Bronchial epithelial cell (primary cell): ENCODE results near the gene AKAP6. TPM values are rescaled to one million over a fixed set of nuclear protein-coding genes. Genes with fewer than 3 reads are reported as not detected.

ENCODE experiments used
- DNase-seq: peaks from one replicate; pipeline ENCODE4 v3.0.0-alpha.2; 2010; ENCODE audit warnings: low read depth
- FAIRE-seq: peaks from 2 replicates; lab custom pipeline; 2011; peaks lifted over from hg19 to GRCh38; lab: Jason Lieb, UNC
- H3K27me3 ChIP-seq: 2 replicates; pipeline ENCODE4 v1.5.1; 2011; ENCODE audit warnings: low read length; ENCODE audit not compliant: control insufficient read depth, insufficient read depth
- H3K36me3 ChIP-seq: 2 replicates; pipeline ENCODE4 v1.5.1; 2011; ENCODE audit warnings: low read length; ENCODE audit not compliant: control insufficient read depth, insufficient read depth
- H3K4me3 ChIP-seq: 2 replicates; pipeline ENCODE4 v1.5.1; 2011; ENCODE audit warnings: mild to moderate bottlenecking, low read depth, low read length, control low read depth
- total RNA-seq: library from RNA; depleted of rRNA; stranded (reverse); fragments of >200 nt; gene quantifications from 2 replicates; pipeline ENCODE4 v1.2.1, GENCODE V29; 2014
- TF ChIP-seq, protein P1 (sequence below): IDR thresholded peaks from 2 replicates; pipeline ENCODE4 v1.5.1; 2011; ENCODE audit warnings: mild to moderate bottlenecking, moderate library complexity, low read length, control low read depth, inconsistent platforms; ENCODE audit not compliant: insufficient read depth, severe bottlenecking

Gene AKAP6
- total RNA-seq, 1 donor from 2014 or later: 4.2 TPM

DNA sequence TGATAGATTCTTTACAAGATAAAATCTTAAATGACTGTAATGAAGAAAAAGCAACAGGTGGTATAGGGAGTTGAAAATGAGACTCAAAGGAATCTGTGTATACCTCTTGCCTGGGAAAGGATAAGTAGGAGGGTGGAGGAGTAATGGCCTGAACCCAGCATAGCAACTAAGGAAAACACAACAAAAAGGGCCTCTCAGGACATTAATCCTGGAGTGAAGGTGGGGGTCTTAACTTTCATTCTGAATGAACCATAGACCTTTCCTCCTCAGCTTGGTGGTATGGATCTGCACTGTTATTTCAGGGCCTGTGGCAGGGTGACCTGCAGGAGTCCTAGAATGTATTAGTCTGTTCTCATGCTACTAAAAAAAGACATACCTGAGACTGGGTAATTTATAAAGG is 185.6 kb downstream of the AKAP6 start:
- DNase-seq (no peak), FAIRE-seq (no peak)
- H3K36me3 ChIP-seq: no peaks in the 10 kb centered on the region
- no peak overlapping the region for H3K4me3 ChIP-seq
- TF ChIP-seq, protein P1, sequence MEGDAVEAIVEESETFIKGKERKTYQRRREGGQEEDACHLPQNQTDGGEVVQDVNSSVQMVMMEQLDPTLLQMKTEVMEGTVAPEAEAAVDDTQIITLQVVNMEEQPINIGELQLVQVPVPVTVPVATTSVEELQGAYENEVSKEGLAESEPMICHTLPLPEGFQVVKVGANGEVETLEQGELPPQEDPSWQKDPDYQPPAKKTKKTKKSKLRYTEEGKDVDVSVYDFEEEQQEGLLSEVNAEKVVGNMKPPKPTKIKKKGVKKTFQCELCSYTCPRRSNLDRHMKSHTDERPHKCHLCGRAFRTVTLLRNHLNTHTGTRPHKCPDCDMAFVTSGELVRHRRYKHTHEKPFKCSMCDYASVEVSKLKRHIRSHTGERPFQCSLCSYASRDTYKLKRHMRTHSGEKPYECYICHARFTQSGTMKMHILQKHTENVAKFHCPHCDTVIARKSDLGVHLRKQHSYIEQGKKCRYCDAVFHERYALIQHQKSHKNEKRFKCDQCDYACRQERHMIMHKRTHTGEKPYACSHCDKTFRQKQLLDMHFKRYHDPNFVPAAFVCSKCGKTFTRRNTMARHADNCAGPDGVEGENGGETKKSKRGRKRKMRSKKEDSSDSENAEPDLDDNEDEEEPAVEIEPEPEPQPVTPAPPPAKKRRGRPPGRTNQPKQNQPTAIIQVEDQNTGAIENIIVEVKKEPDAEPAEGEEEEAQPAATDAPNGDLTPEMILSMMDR: no peak
- no peaks in the 10 kb centered on the region for H3K27me3 ChIP-seq

DNA sequence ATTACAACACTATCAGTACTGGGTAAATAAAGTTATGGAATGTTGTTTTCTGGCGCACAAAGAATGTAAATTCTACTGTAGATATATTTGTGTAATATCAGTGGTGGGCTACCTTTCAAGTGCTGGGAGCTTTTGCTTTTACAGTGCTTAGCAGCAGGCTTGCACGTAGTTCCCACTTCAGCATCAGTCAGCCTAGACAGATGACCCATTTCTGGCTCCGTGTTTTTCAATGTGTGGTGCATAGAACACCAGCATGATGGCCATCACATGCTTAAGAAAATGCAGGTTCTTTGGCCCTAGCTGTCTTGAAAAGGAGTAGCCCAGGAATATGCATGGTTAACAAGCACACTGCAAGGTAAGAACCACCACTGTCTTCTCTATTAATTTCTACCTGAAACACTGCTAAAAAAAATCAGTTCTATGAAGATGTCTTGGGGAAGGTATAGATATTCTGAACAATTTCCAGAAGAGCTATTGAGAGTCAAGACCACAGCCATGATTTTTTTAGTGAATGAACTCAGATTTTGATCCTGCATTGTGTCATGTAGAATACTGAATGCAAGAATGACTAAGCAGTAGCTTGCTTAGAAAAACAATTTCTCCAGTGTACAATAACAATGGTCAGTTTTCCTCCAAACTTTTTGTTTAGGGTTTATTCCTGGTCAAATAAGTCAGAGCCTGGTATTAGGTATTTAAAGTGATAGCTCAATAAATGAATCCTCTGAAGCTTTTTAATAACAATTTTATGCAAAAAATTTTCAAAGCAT is 195.7 kb downstream of the AKAP6 start:
- no peak for DNase-seq
- no peak for FAIRE-seq
- TF ChIP-seq, protein P1: no peak
- no peak overlapping the region for H3K4me3 ChIP-seq
- H3K27me3 ChIP-seq: no peaks in the 10 kb centered on the region
- no peaks in the 10 kb centered on the region for H3K36me3 ChIP-seq

DNA sequence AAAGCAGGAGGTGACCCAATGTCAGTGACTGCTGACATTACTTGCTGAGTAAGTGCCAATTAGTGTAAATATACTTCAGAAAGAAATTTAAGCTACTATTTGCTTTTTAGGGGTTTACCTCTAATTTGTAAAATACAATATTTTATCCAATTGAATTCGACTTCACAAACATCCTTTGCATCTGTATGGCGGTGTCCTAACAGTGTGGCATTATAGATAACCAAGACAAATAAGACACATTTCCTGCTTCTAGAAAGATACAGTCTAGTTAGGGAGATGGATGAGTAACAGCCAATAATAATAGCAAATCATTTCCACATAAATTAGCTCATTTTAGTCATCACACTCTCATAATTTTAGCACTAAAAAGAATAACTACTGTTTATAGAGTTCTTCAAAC is 196.5 kb downstream of the AKAP6 start:
- DNase-seq (no peak), FAIRE-seq (no peak)
- H3K27me3 ChIP-seq: no peaks in the 10 kb centered on the region
- no peak overlapping the region for H3K4me3 ChIP-seq
- TF ChIP-seq, protein P1: no peak
- H3K36me3 ChIP-seq: no peaks in the 10 kb centered on the region

DNA sequence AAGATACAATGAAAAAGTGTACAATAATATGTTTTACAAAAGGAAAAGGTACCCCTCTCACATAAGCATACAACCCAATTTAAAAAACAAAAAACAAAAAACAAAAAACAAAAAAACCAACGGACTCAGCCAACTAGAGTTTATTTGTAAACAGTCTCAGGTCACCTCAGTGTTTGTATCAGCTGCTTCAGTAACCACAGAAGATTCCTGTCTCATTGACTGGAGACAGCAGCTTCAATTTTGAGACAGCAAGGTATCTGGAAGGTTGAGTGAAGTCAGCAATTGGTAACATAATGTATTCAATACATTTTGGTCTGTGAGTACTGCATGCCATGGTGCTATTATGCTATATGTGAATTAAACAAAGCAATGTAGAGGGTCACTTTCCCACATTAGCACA is 201.7 kb downstream of the AKAP6 start:
- DNase-seq (no peak), FAIRE-seq (no peak)
- Histone ChIP-seq H3K27me3 (no peaks in the 10 kb centered on the region), H3K36me3 (no peaks in the 10 kb centered on the region), H3K4me3 (no peak overlapping the region)
- TF ChIP-seq, protein P1: no peak

DNA sequence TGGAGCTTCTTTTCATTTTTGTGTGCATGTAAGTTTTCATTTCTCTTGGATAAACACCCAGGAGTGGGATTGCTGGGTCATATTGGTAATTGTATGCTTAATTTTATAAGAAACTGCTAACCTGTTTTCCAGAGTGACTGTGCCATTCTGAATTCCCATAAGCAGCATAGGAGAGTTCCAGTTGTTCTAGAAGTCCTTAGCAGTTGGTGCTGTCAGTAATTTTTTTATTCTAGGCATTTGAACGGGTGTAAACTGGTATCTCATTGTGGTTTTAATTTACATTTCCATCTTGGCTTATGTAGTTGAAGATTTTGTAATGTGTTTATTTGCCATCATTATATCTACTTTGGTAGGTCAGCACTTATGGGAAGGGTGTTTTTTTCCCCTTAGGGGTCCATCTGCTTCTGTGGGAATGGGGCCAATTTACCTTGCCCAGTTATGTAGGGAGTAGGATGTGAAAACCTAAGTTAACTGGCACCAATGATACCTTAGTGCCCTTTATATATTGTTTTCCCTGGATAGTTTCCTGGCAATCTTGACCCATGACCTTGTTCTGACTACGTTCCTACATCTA is 202.9 kb downstream of the AKAP6 start:
- Histone ChIP-seq H3K36me3 (no peaks in the 10 kb centered on the region), H3K4me3 (no peak overlapping the region), H3K27me3 (no peaks in the 10 kb centered on the region)
- FAIRE-seq (no peak), DNase-seq (no peak)
- TF ChIP-seq, protein P1: no peak
